Smooth muscle cell (in vitro differentiated cells): Measurements from ENCODE around the gene CAPN7. TPM values are rescaled to one million over a fixed set of nuclear protein-coding genes. Genes with fewer than 3 reads are reported as not detected.

Experiments
- DNase-seq: peaks from one replicate; lab custom pipeline; 2025; ENCODE audit not compliant: unreplicated experiment; lab: John Stamatoyannopoulos, UW
- H2AFZ ChIP-seq: fragments of 200-600 bp; sonication (generic); 2 replicates; pipeline ENCODE4 v1.6.0; 2016; ENCODE audit warnings: antibody characterized with exemption, low read depth, mild to moderate bottlenecking
- H3F3A ChIP-seq: fragments of 200-600 bp; sonication (generic); 2 replicates; pipeline ENCODE4 v1.6.0; 2017; ENCODE audit warnings: antibody characterized with exemption, low read depth
- H3K27ac ChIP-seq: fragments of 200-600 bp; sonication (generic); 2 replicates; pipeline ENCODE4 v1.5.1; 2016; ENCODE audit warnings: low read depth, mild to moderate bottlenecking
- H3K27me3 ChIP-seq: fragments of 200-600 bp; sonication (generic); 2 replicates; pipeline ENCODE4 v1.6.1; 2016; ENCODE audit warnings: low read depth, mild to moderate bottlenecking
- H3K36me3 ChIP-seq: fragments of 200-600 bp; sonication (generic); 2 replicates; pipeline ENCODE4 v1.5.1; 2016; ENCODE audit warnings: low read depth
- H3K4me1 ChIP-seq: fragments of 200-600 bp; sonication (generic); 2 replicates; pipeline ENCODE4 v1.5.1; 2016; ENCODE audit warnings: low read depth
- H3K4me2 ChIP-seq: fragments of 200-600 bp; sonication (generic); 2 replicates; pipeline ENCODE4 v1.6.0; 2016; ENCODE audit warnings: mild to moderate bottlenecking
- H3K4me3 ChIP-seq: fragments of 200-600 bp; sonication (generic); 2 replicates; pipeline ENCODE4 v1.5.1; 2016; ENCODE audit warnings: mild to moderate bottlenecking
- H3K79me2 ChIP-seq: fragments of 200-600 bp; sonication (generic); 2 replicates; pipeline ENCODE4 v1.6.0; 2016; ENCODE audit warnings: low read depth, mild to moderate bottlenecking
- H3K9ac ChIP-seq: fragments of 200-600 bp; sonication (generic); 2 replicates; pipeline ENCODE4 v1.6.0; 2016; ENCODE audit warnings: low read depth
- H3K9me3 ChIP-seq: fragments of 200-600 bp; sonication (generic); replicated peaks from 2 replicates; pipeline ENCODE4 v1.5.1; 2016; ENCODE audit warnings: low read depth
- H4K20me1 ChIP-seq: fragments of 200-600 bp; sonication (generic); 2 replicates; pipeline ENCODE4 v1.6.0; 2016; ENCODE audit warnings: low read depth
- CTCF ChIP-seq: fragments of 200-600 bp; sonication (generic); IDR thresholded peaks from 2 replicates; pipeline ENCODE4 v1.5.1; 2017; ENCODE audit warnings: borderline replicate concordance, mild to moderate bottlenecking, antibody characterized with exemption; ENCODE audit not compliant: insufficient read depth, poor library complexity, severe bottlenecking
- WGBS: methylation state at CpG from one replicate; pipeline ENCODE4 v1.1.7; 2016; ENCODE audit warnings: low lambda C conversion rate; 5-methylcytosine and 5-hydroxymethylcytosine counted together
- polyA plus RNA-seq: library from polyadenylated mRNA; unstranded; fragments of >200 nt; fragmentation: Nextera tagmentation; extraction: Ambion mirVana; gene quantifications from 2 replicates; pipeline ENCODE4 v1.2.1, GENCODE V29; 2016
- total RNA-seq: library from RNA; depleted of rRNA; stranded (reverse); fragments of >200 nt; gene quantifications from 2 replicates; pipeline ENCODE4 v1.2.3, GENCODE V29; 2014

The CAPN7 gene
- total and polyA plus RNA-seq, 2 experiments from 2014 or later, result 20.5 to 38.7 TPM

GRCh38 chr3:15284121-15284889 is 78.3 kb downstream of the CAPN7 start:
- no peak overlapping the region for H3K4me3 ChIP-seq
- no peaks in the 10 kb centered on the region for H3K9me3 ChIP-seq
- no peak overlapping the region for H3K9ac ChIP-seq
- no peak overlapping the region for H3K27ac ChIP-seq
- H3K27me3 ChIP-seq, result no peaks in the 10 kb centered on the region
- no peak overlapping the region for H3K4me2 ChIP-seq
- H4K20me1 ChIP-seq, result no peaks in the 10 kb centered on the region
- no peaks in the 10 kb centered on the region for H3K36me3 ChIP-seq
- H2AFZ ChIP-seq, result no peak overlapping the region
- H3F3A ChIP-seq, result peaks cover 8% of the 10 kb centered on the region
- no peak for TF ChIP-seq CTCF
- peaks cover 29% of the 10 kb centered on the region for H3K79me2 ChIP-seq
- WGBS, result 94% methylated on average over 5 of the region's 5 CpGs
- DNase-seq, result no peak
- H3K4me1 ChIP-seq, result no peaks in the 10 kb centered on the region

- no peaks in the 10 kb centered on the region for H3K9me3 ChIP-seq
- TF ChIP-seq CTCF, result no peak
- peaks cover 8% of the 10 kb centered on the region for H3F3A ChIP-seq
- H4K20me1 ChIP-seq, result no peaks in the 10 kb centered on the region
- no peak overlapping the region for H3K4me2 ChIP-seq
- peaks cover 26% of the 10 kb centered on the region for H3K79me2 ChIP-seq
- H2AFZ ChIP-seq, result no peak overlapping the region
- H3K9ac ChIP-seq, result no peak overlapping the region
- H3K36me3 ChIP-seq, result no peaks in the 10 kb centered on the region
- no peak overlapping the region for H3K4me3 ChIP-seq
- H3K4me1 ChIP-seq, result no peaks in the 10 kb centered on the region
- DNase-seq, result no peak
- 95% methylated on average over 8 of the region's 8 CpGs for WGBS
- H3K27ac ChIP-seq, result no peak overlapping the region
- no peaks in the 10 kb centered on the region for H3K27me3 ChIP-seq
These were observed 80.0 kb downstream of the CAPN7 start for GRCh38 chr3:15286022-15286421.

GRCh38 chr3:15287565-15288330 is 81.7 kb downstream of the CAPN7 start:
- H2AFZ ChIP-seq, result no peak overlapping the region
- WGBS, result 31% methylated on average over 13 of the region's 13 CpGs
- no peaks in the 10 kb centered on the region for H3K27me3 ChIP-seq
- DNase-seq, result peak; percentile 11
- peaks cover 8% of the 10 kb centered on the region for H3F3A ChIP-seq
- no peaks in the 10 kb centered on the region for H4K20me1 ChIP-seq
- H3K4me1 ChIP-seq, result no peaks in the 10 kb centered on the region
- no peak overlapping the region for H3K9ac ChIP-seq
- H3K27ac ChIP-seq, result peak overlapping the region; percentile 69
- no peak for TF ChIP-seq CTCF
- H3K9me3 ChIP-seq, result no peaks in the 10 kb centered on the region
- peak overlapping the region; percentile 32 for H3K4me2 ChIP-seq
- H3K36me3 ChIP-seq, result no peaks in the 10 kb centered on the region
- H3K4me3 ChIP-seq, result no peak overlapping the region
- H3K79me2 ChIP-seq, result peaks cover 28% of the 10 kb centered on the region
